Heart left ventricle (tissue), 16 donors: ENCODE data around the gene MYL2. TPM values are rescaled to one million over a fixed set of nuclear protein-coding genes. Genes with fewer than 3 reads are reported as not detected.

Experiments used
- ATAC-seq, 4 donors: fragments of 200-7000 bp; cut with Tn5 transposase; one replicate each; pipeline ENCODE4 v1.9.1; 2020 to 2022; ENCODE audit warnings: moderate library complexity in 4 of 4, mild to moderate bottlenecking in 3 of 4, moderate number of reproducible peaks in 1 of 4
- DNase-seq, 5 donors: peaks; one replicate each; pipeline ENCODE4 v3.0.0-alpha.2; 2020
- H3K27ac ChIP-seq, 12 donors: fragments of 200-600 bp; sonication (generic) in 4 of 12; one replicate each; pipeline versions ENCODE4 v1.5.0 to v1.8.0; 2016 to 2022; ENCODE audit warnings: mild to moderate bottlenecking in 2 of 12
- H3K27me3 ChIP-seq, 9 donors: fragments of 200-600 bp; sonication (generic) in 2 of 9; one replicate each; pipeline versions ENCODE4 v1.5.1 to v1.8.0; 2016 to 2022; ENCODE audit warnings: mild to moderate bottlenecking in 3 of 9
- H3K36me3 ChIP-seq, 9 donors: fragments of 200-600 bp; sonication (generic) in 2 of 9; one replicate each; pipeline versions ENCODE4 v1.5.0 to v1.8.0; 2018 to 2022; ENCODE audit warnings: mild to moderate bottlenecking in 2 of 9
- H3K4me1 ChIP-seq, 12 donors: fragments of 200-600 bp; sonication (generic) in 4 of 12; one replicate each; pipeline versions ENCODE4 v1.5.0 to v1.8.0; 2016 to 2022; ENCODE audit warnings: mild to moderate bottlenecking in 3 of 12
- H3K4me3 ChIP-seq, 12 donors: fragments of 200-600 bp; sonication (generic) in 4 of 12; one replicate each; pipeline versions ENCODE4 v1.5.0 to v1.8.0; 2017 to 2022; ENCODE audit warnings: mild to moderate bottlenecking in 9 of 12, moderate library complexity in 4 of 12
- H3K9me3 ChIP-seq, 12 donors: fragments of 200-600 bp; sonication (generic) in 4 of 12; one replicate each; pipeline versions ENCODE4 v1.5.0 to v1.8.0; 2016 to 2022; ENCODE audit warnings: mild to moderate bottlenecking in 1 of 12
- CTCF ChIP-seq, 12 donors: fragments of 200-600 bp; sonication (generic) in 4 of 12; IDR thresholded peaks; one replicate each; pipeline versions ENCODE4 v1.5.0 to v1.8.0; 2018 to 2022; ENCODE audit warnings: antibody characterized with exemption in 12 of 12, mild to moderate bottlenecking in 5 of 12
- POLR2A ChIP-seq, 2 donors: fragments of 450-650 bp; IDR thresholded peaks; one replicate each; pipeline ENCODE4 v1.6.1; 2017; ENCODE audit warnings: antibody characterized with exemption in 2 of 2, mild to moderate bottlenecking in 2 of 2, moderate library complexity in 2 of 2
- WGBS, 4 donors: extraction: QIAGEN DNeasy Blood & Tissue Kit in 2 of 4; methylation state at CpG; one replicate each; pipeline versions ENCODE4 v1.1.5 to v1.1.7; 2013 to 2018; 5-methylcytosine and 5-hydroxymethylcytosine counted together
- intact Hi-C, 10 donors: fragments of 100-400 bp; cut with DNase I; formaldehyde crosslinking; loops; one replicate each; pipeline versions ENCODE4 v1.11.1 to v1.14.2; 2022
- polyA plus RNA-seq, 2 donors: library from polyadenylated mRNA; stranded (reverse); fragments of 200-250 nt; gene quantifications; one replicate each; pipeline ENCODE4 v1.2.3, GENCODE V29; 2013
- total RNA-seq, 9 donors: library from RNA; depleted of rRNA in 2 of 9; stranded (reverse); fragments of >200 nt in 2 of 9; fragmentation: NEBNext Ultra II Directional in 3 of 9; extraction: Animal tissue kit (Norgen Biotek cat#: 25700) in 3 of 9; gene quantifications; one replicate each; pipeline versions ENCODE4 v1.1.0 to v1.2.4, GENCODE V29; 2016 to 2023
- donor health status: ischemic (EF 13 %, LVEDD 7.1; RV severe dilation, severe dysfunction).
- donor health status: healthy with polysubstance abuse.
- donor health status: DM: no; HTN: yes; CAD: no.
- donor health status: DM: no; HTN: no; CAD: no.
- donor health status: ischemic (EF 25% LVEDD 6.9; RV normal size, moderate dysfunction).
- donor health status: ischemic (EF 25% LVEDD 5.7; RV mildly dilated, moderate dysfunction).
- donor health status: healthy.
- donor health status: DM: yes; HTN: yes; CAD: no.
- donor health status: ischemic (EF 35%, LVEDD 5.7; RV mildly dilated, moderate dysfunction).
- donor health status: nonischemic (EF 11% LVEDD 7.7; RV severe dilation, severe dysfunction).
- donor health status: DM: yes; HTN: yes; CAD: no.
- donor health status: PGD.
- donor health status: ischemic (EF 29% LVEDD 5.4; RV normal size, mild dysfunction).
- donor health status: nonischemic (EF 23%, LVEDD 6.1; RV moderate dilation, normal function).

MYL2 gene
- total and polyA plus RNA-seq, 11 donors, result 9,599 to 55,783 (median 25,284) TPM

GRCh38 chr12:110943373-110943772 is 23.0 kb upstream of the MYL2 start:
- H3K9me3 ChIP-seq, result peaks cover 0 to 31% (median 15%) of the 10 kb centered on the region in 12 donors
- intact Hi-C loops, result loop anchor here in 1 of 10 donors (5.0 kb wide), 2 partner anchors 234 to 354 kb away; no protein-coding TSS in a partner anchor
- TF ChIP-seq POLR2A (IDR thresholded peaks at IDR 0.05) (no peak), CTCF (IDR thresholded peaks at IDR 0.05) (no peak)
- no peak overlapping the region for H3K4me3 ChIP-seq
- no peaks in the 10 kb centered on the region for H3K36me3 ChIP-seq
- DNase-seq (no peak), ATAC-seq (no peak)
- H3K4me1 ChIP-seq, result no peaks in the 10 kb centered on the region
- no peaks in the 10 kb centered on the region for H3K27me3 ChIP-seq
- H3K27ac ChIP-seq, result no peak overlapping the region
- 40 to 61% (median 45%) methylated on average over 2 of the region's 2 CpGs for WGBS, 4 donors

- DNase-seq, result no peak
Measured at GRCh38 chr12:110941391-110941790, 21.0 kb upstream of the MYL2 start.

GRCh38 chr12:110940933-110941332 is 20.6 kb upstream of the MYL2 start:
- 60 to 79% (median 68%) methylated on average over 6 to 7 of the region's 7 CpGs for WGBS, 4 donors
- Histone ChIP-seq H3K4me1 (peaks cover 0 to 11% (median 3%) of the 10 kb centered on the region in 12 donors), H3K4me3 (no peak overlapping the region), H3K36me3 (no peaks in the 10 kb centered on the region), H3K27me3 (peaks cover 0 to 12% (median 0%) of the 10 kb centered on the region in 9 donors), H3K27ac (no peak overlapping the region), H3K9me3 (peaks cover 0 to 13% (median 5%) of the 10 kb centered on the region in 12 donors)
- DNase-seq (no peak), ATAC-seq (no peak)
- TF ChIP-seq POLR2A (IDR thresholded peaks at IDR 0.05), result no peak
- TF ChIP-seq CTCF (IDR thresholded peaks at IDR 0.05), result no peak
- intact Hi-C loops, result loop anchor here in 1 of 10 donors (5.0 kb wide), 2 partner anchors 236 to 356 kb away; no protein-coding TSS in a partner anchor

More at GRCh38 chr12:110941391-110941790, 21.0 kb upstream of the MYL2 start:
- ATAC-seq, result no peak
- H3K9me3 ChIP-seq, result peaks cover 0 to 17% (median 9%) of the 10 kb centered on the region in 12 donors
- intact Hi-C loops, result loop anchor here in 1 of 10 donors (5.0 kb wide), 2 partner anchors 236 to 356 kb away; no protein-coding TSS in a partner anchor
- no peaks in the 10 kb centered on the region for H3K36me3 ChIP-seq
- H3K4me1 ChIP-seq, result peaks cover 0 to 10% (median 3%) of the 10 kb centered on the region in 12 donors
- H3K27me3 ChIP-seq, result peaks cover 0 to 8% (median 0%) of the 10 kb centered on the region in 9 donors
- no peak overlapping the region for H3K27ac ChIP-seq
- H3K4me3 ChIP-seq, result no peak overlapping the region
- 74 to 88% (median 78%) methylated on average over 6 of the region's 6 CpGs for WGBS, 4 donors
- no peak for TF ChIP-seq POLR2A (IDR thresholded peaks at IDR 0.05)
- no peak for TF ChIP-seq CTCF (IDR thresholded peaks at IDR 0.05)

- no peaks in the 10 kb centered on the region for H3K36me3 ChIP-seq
- 81 to 96% (median 92%) methylated on average over 4 of the region's 4 CpGs for WGBS, 4 donors
- H3K4me1 ChIP-seq, result peaks cover 0 to 11% (median 3%) of the 10 kb centered on the region in 12 donors
- no peak overlapping the region for H3K4me3 ChIP-seq
- intact Hi-C loops, result loop anchor here in 1 of 10 donors (5.0 kb wide), 2 partner anchors 237 to 357 kb away; no protein-coding TSS in a partner anchor
- H3K9me3 ChIP-seq, result peaks cover 0 to 6% (median 0%) of the 10 kb centered on the region in 12 donors
- TF ChIP-seq POLR2A (IDR thresholded peaks at IDR 0.05) (no peak), CTCF (IDR thresholded peaks at IDR 0.05) (no peak)
- no peak for DNase-seq
- no peak for ATAC-seq
- H3K27me3 ChIP-seq, result peaks cover 0 to 15% (median 0%) of the 10 kb centered on the region in 9 donors
- no peak overlapping the region for H3K27ac ChIP-seq
Measured at GRCh38 chr12:110940296-110940695, 19.9 kb upstream of the MYL2 start.
